Brain microvascular endothelial cell (primary cell): ENCODE data around the gene AKT2.

Experiments used
- DNase-seq: peaks from one replicate; pipeline ENCODE4 v3.0.0-alpha.2; 2020
- H3K27ac ChIP-seq: fragments of 250-450 bp; sonication (Bioruptor Pico); 2 replicates; pipeline ENCODE4 v1.5.1; 2020; ENCODE audit warnings: mild to moderate bottlenecking, moderate library complexity
- H3K27me3 ChIP-seq: fragments of 250-450 bp; sonication (Bioruptor Pico); replicated peaks from 2 replicates; pipeline ENCODE4 v1.5.1; 2020; ENCODE audit warnings: mild to moderate bottlenecking
- H3K36me3 ChIP-seq: fragments of 250-450 bp; sonication (Bioruptor Pico); replicated peaks from 2 replicates; pipeline ENCODE4 v1.5.1; 2020; ENCODE audit warnings: mild to moderate bottlenecking
- H3K4me3 ChIP-seq: 2 replicates; pipeline ENCODE4 v1.5.1; 2011; ENCODE audit warnings: low read depth, mild to moderate bottlenecking, control low read depth, low read length, moderate library complexity
- CTCF ChIP-seq: IDR thresholded peaks from 2 replicates; pipeline ENCODE4 v1.5.1; 2011; ENCODE audit warnings: low read depth, mild to moderate bottlenecking, moderate library complexity, low read length, control low read depth, inconsistent platforms; ENCODE audit errors: missing control alignments
- in situ Hi-C: cut with HindIII; loops from 2 replicates; pipeline ENCODE4 v1.10.0; 2017; ENCODE audit warnings: low sequenced_read_pairs, low pct_ligation_motif_present

Gene AKT2

GRCh38 chr19:40322951-40323615 lies 37.9 kb upstream of the AKT2 start:
- DNase-seq = peak; percentile 25
- H3K4me3 ChIP-seq = no peak overlapping the region
- H3K36me3 ChIP-seq = peaks cover 60% of the 10 kb centered on the region
- H3K27me3 ChIP-seq = no peaks in the 10 kb centered on the region
- H3K27ac ChIP-seq = no peak overlapping the region
- TF ChIP-seq CTCF = peak; percentile 16
- in situ Hi-C loops = no loop called here

GRCh38 chr19:40322271-40322610 lies 37.1 kb upstream of the AKT2 start:
- H3K36me3 ChIP-seq = peaks cover 52% of the 10 kb centered on the region
- in situ Hi-C loops = no loop called here
- peak; percentile 52 for DNase-seq
- no peak overlapping the region for H3K27ac ChIP-seq
- TF ChIP-seq CTCF = no peak
- H3K27me3 ChIP-seq = no peaks in the 10 kb centered on the region
- H3K4me3 ChIP-seq = no peak overlapping the region

- H3K27me3 ChIP-seq = no peaks in the 10 kb centered on the region
- peaks cover 52% of the 10 kb centered on the region for H3K36me3 ChIP-seq
- no peak overlapping the region for H3K4me3 ChIP-seq
- TF ChIP-seq CTCF = no peak
- in situ Hi-C loops = no loop called here
- H3K27ac ChIP-seq = no peak overlapping the region
- DNase-seq = no peak
Measured at GRCh38 chr19:40321566-40322270, 36.6 kb upstream of the AKT2 start.

GRCh38 chr19:40321076-40321475 lies 35.9 kb upstream of the AKT2 start:
- no peak overlapping the region for H3K4me3 ChIP-seq
- in situ Hi-C loops = no loop called here
- H3K36me3 ChIP-seq = peaks cover 51% of the 10 kb centered on the region
- no peak for TF ChIP-seq CTCF
- no peak overlapping the region for H3K27ac ChIP-seq
- H3K27me3 ChIP-seq = no peaks in the 10 kb centered on the region
- no peak for DNase-seq

- Histone ChIP-seq H3K27me3 (no peaks in the 10 kb centered on the region), H3K4me3 (no peak overlapping the region), H3K27ac (no peak overlapping the region), H3K36me3 (peaks cover 46% of the 10 kb centered on the region)
- in situ Hi-C loops = no loop called here
- TF ChIP-seq CTCF = no peak
- DNase-seq = no peak
Measured at GRCh38 chr19:40320558-40320935, 35.4 kb upstream of the AKT2 start.
